Uterus (tissue), 2 donors: ENCODE measurements around the gene SEZ6.

Experiments
- CTCF ChIP-seq, 4 experiments: fragments of 200-600 bp in 2 of 4; fragments of 450-650 bp in 2 of 4; sonication (generic) in 2 of 4; IDR thresholded peaks; one replicate each; pipeline ENCODE4 v1.5.1; 2016 to 2019; ENCODE audit warnings: antibody characterized with exemption in 4 of 4, mild to moderate bottlenecking in 2 of 4, moderate library complexity in 1 of 4
- POLR2A ChIP-seq, 2 donors: fragments of 450-650 bp; IDR thresholded peaks; one replicate each; pipeline ENCODE4 v1.6.1; 2016; ENCODE audit warnings: antibody characterized with exemption in 2 of 2, mild to moderate bottlenecking in 1 of 2, moderate library complexity in 1 of 2

GRCh38 chr17:28946239-28946638, 59.6 kb downstream of the SEZ6 start:
- TF ChIP-seq CTCF (IDR thresholded peaks at IDR 0.05) (no peak), POLR2A (IDR thresholded peaks at IDR 0.05) (no peak)
